Heart left ventricle (tissue), 13 donors: Measurements from ENCODE around the gene TBC1D7.

Experiments
- POLR2A ChIP-seq, 2 donors: fragments of 450-650 bp; IDR thresholded peaks; one replicate each; pipeline ENCODE4 v1.6.1; 2017; ENCODE audit warnings: antibody characterized with exemption in 2 of 2, mild to moderate bottlenecking in 2 of 2, moderate library complexity in 2 of 2
- TF ChIP-seq, protein P1 (sequence below), 12 donors: fragments of 200-600 bp; sonication (generic) in 4 of 12; IDR thresholded peaks; one replicate each; pipeline versions ENCODE4 v1.5.0 to v1.8.0; 2018 to 2022; ENCODE audit warnings: antibody characterized with exemption in 12 of 12, mild to moderate bottlenecking in 5 of 12
- donor health status: ischemic (EF 13 %, LVEDD 7.1; RV severe dilation, severe dysfunction).
- donor health status: DM: no; HTN: yes; CAD: no.
- donor health status: DM: no; HTN: no; CAD: no.
- donor health status: ischemic (EF 25% LVEDD 6.9; RV normal size, moderate dysfunction).
- donor health status: ischemic (EF 25% LVEDD 5.7; RV mildly dilated, moderate dysfunction).
- donor health status: ischemic (EF 35%, LVEDD 5.7; RV mildly dilated, moderate dysfunction).
- donor health status: nonischemic (EF 11% LVEDD 7.7; RV severe dilation, severe dysfunction).
- donor health status: DM: yes; HTN: yes; CAD: no.
- donor health status: PGD.
- donor health status: ischemic (EF 29% LVEDD 5.4; RV normal size, mild dysfunction).
- donor health status: nonischemic (EF 23%, LVEDD 6.1; RV moderate dilation, normal function).

DNA sequence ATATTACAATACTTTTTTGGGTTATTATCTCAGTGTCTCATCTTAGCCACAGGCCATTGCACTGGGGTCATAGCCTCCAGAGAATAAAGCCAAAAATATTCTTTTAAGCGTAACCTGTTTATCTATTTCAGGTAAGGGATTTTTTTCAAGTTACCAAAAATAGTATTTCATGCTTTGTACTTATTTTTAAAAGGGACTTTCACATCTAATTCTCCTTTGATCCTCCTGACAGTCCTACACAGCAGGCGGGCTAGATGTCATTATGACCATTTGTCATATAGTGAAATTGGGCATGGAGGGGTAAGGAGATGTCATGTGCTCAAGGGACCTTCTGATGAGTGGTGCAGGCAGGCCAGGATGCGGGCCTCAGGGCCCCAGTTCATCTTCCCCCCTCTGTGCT lies 68.9 kb downstream of the TBC1D7 start:
- TF ChIP-seq POLR2A (IDR thresholded peaks at IDR 0.05), result no peak
- TF ChIP-seq, protein P1, sequence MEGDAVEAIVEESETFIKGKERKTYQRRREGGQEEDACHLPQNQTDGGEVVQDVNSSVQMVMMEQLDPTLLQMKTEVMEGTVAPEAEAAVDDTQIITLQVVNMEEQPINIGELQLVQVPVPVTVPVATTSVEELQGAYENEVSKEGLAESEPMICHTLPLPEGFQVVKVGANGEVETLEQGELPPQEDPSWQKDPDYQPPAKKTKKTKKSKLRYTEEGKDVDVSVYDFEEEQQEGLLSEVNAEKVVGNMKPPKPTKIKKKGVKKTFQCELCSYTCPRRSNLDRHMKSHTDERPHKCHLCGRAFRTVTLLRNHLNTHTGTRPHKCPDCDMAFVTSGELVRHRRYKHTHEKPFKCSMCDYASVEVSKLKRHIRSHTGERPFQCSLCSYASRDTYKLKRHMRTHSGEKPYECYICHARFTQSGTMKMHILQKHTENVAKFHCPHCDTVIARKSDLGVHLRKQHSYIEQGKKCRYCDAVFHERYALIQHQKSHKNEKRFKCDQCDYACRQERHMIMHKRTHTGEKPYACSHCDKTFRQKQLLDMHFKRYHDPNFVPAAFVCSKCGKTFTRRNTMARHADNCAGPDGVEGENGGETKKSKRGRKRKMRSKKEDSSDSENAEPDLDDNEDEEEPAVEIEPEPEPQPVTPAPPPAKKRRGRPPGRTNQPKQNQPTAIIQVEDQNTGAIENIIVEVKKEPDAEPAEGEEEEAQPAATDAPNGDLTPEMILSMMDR (IDR thresholded peaks at IDR 0.05), result no peak
